Ammon's horn (tissue), 1 donor: ENCODE results near the gene SLC7A10.
A peak's percentile ranks its signal among the peaks of the same experiment; 100 is the strongest.
"Not testable (repeated sequence)": the region's sequence is repeated elsewhere in the genome, so short reads cannot be mapped to it uniquely, and the experiment has no call there.

ENCODE experiments used
- DNase-seq: peaks from one replicate; pipeline ENCODE4 v3.0.0-alpha.2; 2016; ENCODE audit warnings: low spot score

SLC7A10 gene

DNA sequence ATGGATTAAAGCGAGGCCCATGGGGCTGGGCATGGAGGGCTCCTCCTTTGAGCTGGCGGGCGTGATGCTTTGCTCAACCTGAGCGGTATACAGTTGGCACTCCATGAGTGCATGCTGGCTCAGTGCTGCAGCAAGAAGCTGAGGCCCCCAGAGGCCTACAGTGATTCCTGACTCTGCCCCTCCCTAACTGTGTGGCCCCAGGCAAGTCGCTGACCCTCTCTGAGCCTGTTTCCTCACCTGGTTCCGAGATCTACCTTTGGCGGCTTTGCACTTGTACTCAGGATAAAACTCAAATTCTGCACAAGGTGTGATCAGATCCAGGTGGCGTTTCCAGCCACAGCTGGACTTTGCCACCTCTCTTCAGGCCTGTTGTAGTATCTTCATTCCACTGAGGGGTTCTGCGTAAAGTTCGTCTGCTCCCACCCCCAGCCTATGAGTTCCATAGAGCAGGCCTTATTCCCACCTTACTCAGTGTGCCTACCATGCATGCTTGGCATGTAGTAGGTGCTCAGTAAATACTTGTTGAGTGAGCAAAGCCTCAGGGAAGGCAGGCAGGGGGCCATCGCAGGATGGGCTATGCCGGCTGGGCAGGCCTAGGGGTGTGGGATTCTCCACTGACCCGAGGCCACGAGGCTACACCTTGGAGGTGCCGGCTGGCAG lies 23.6 kb downstream of the SLC7A10 start:
- DNase-seq: no peak

- DNase-seq: no peak
Measured at GRCh38 chr19:33201473-33201872, 24.2 kb downstream of the SLC7A10 start.

DNA sequence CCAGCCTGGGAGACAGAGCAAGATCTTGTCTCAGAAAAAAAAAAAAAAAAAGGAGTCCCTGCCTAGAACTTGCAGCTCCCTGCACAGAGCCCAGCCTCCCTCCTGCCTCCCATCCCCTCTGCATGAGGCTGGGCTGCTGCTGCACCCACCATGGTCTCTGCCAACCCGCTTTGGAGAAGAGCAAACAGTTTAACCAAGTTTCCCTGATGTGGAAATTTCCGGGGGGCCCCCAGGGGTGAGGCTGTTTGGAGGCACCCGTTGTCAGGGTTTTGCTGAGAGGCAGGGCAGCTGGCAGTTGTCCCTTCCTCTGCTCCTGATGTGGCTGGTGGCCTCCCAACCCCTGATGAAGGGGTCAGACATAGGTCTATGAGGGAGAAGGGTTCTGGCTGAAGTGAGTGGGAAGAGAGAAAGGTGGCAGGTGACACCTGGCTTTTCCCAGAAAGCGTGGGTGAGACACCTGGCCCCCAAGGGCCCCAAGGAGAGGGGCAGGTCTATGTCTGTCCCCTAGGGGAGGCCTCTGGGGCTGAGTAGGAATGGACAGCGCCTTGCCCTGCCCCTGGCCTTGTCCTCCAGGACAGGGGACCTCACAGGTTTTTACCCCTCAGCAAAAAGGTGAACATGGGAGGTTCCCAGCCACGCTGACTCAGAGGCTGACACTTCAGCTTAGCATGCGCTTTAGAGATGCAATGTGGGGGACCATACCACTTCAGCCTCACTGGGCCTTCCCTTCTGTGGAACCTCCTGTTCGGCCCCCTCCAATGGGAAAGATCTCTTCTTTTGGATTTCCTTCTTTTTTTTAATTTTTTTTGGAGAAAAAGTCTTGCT lies 26.0 kb downstream of the SLC7A10 start:
- DNase-seq: no peak

DNA sequence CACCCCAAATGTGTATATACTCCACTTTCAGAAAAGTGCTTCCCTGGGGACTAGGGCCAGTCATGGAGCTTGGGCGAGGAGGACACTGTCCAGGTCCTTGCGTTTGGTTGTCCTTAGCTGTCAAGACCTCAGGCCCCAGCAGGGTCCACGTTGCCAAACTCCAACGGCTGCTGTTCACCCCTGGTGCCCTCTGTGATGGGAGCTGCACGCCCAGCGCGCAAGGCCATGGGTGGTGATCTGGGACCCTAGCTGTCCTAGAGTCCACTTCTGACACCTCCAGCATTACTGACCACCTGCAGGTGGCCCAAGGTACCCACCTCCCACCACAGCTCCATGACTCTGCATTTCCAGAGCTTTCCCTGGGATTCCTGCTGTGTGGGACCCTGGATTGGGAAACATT lies 27.5 kb downstream of the SLC7A10 start:
- no peak for DNase-seq

DNA sequence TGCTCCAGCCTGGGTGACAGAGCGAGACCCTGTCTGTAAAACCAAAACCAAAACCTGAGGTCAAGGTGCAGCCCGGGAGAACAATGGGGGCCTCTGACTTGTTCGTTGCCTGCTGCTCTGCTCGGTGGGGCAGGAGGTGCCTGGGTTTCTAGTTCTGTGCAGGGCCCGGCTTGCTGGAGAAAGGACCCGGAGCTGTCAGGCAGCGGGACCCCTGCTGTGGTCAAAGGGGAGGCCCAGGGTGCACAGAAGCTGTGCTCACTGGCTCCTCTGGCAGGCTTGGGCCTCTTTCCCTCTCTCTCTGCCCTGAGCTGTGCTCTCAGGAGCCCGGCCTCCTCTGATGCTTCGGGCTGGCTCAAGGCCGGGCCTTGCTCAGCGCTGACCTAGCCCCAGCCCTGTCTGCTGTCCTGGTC lies 28.1 kb downstream of the SLC7A10 start:
- no peak for DNase-seq

- DNase-seq: no peak
Measured at GRCh38 chr19:33196446-33197193, 29.0 kb downstream of the SLC7A10 start.

DNA sequence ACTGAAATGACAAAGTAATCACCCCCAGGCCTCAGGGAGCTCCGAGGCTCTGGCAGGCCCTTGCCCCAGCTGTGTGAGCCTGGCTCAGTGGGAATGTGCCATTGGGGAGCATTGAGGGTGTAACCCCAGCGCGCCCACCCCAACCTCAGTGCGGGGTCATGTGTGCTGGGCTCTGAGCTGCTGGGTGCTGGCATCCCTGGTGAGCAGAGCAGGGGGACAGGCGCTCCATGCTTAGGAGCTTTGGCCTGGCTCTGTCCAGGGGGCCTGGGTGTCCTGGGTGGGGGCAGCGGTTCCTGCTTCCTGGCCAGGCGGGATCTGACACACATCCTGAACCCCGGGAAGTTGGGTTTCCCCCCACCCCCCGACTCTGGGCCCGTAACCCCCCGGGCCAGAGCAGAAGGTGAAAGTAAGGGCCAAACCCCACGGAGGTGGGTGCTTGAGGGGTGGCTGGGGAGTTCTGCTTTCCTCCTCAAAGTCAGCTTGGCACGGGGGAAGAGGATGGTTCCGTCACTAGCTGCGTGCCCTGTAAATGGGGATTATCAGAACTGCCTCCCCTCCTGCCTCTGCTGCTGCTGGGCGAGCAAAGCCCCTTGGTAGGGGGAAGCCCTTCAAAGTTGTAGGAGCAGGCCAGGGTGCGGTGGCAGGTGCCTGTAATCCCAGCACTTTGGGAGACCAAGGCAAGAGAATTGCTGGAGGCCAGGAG lies 29.9 kb downstream of the SLC7A10 start:
- no peak for DNase-seq

- DNase-seq: no peak
Measured at GRCh38 chr19:33194886-33195644, 30.6 kb downstream of the SLC7A10 start.

- DNase-seq: no peak
Measured at GRCh38 chr19:33194532-33194885, 31.1 kb downstream of the SLC7A10 start.

GRCh38 chr19:33193865-33194362 lies 31.7 kb downstream of the SLC7A10 start, which contains the start of gene LRP3:
TSS of gene LRP3 (plus strand) at chr19:33194330. CDS start at chr19:33194786, 456 bp downstream.
- peak; percentile 67 for DNase-seq

DNA sequence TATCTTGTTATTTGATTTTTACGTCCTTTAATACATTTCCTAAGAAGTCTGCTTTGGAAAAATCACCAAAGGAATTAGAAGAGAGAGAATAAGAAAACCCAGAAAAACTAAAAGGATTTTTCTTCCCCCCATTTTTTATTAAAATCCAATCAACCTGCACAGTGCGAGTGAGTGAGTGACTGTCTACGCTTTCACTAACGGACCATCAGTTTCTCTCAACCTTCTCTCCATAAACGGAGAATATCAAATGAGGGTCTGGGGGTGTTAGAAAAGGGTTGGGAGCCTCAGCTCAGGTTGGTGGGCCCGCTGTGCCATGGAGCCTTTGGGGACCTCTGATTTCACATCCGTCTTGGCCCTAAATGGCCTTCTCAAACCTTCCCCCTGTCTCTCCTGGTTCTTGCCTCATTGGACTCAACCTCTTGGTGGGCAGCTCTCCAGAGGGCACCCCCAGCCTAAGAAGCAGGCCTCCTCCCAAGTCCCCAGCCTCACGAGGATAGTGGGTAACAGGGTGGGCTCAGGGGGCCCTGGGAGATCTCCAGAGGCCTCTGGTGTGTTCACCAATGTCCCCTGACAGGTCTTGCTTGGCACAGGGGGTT lies 32.3 kb downstream of the SLC7A10 start:
- DNase-seq: no peak

DNA sequence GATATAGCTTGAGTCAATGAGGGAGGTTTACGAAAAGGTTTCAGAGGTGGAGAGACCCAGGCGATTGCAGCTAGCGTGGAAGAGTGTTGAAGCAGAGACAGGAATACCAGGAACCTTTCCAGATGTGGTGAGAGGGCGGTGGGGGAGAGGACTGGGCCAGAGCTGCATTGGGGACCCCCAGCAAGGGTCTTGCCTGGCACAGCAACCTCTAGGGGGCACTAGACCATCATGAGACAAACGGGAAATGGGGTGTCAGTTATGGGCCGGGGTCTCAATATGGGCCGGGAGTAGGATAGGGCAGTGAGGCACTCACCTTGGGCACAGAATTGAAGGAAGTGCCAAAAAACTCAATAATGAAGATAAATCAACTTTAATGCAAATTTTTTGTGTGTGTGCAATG lies 33.6 kb downstream of the SLC7A10 start:
- no peak for DNase-seq

GRCh38 chr19:33191501-33191900 lies 34.1 kb downstream of the SLC7A10 start:
- DNase-seq: no peak

- DNase-seq: not testable (repeated sequence)
Measured at GRCh38 chr19:33191092-33191491, 34.6 kb downstream of the SLC7A10 start.

GRCh38 chr19:33189453-33189852 lies 36.2 kb downstream of the SLC7A10 start:
- no peak for DNase-seq

DNA sequence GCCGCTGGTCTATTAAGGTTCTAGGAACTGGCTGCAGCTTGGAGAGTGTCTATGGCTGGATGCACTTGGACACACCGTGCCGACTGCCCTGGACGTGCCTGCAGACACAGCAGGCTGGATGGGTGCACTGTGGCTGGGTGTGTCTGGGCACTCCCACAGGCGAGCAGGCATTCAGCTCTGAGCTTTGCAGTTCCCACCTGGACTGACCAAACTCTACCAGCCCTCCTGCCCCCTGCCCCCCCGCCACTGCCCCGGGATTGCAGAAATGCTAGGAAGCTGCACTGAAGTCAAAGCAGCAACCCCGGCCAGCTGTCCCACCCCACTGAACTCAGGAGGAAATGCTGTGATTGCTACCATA lies 38.5 kb downstream of the SLC7A10 start:
- DNase-seq: no peak

DNA sequence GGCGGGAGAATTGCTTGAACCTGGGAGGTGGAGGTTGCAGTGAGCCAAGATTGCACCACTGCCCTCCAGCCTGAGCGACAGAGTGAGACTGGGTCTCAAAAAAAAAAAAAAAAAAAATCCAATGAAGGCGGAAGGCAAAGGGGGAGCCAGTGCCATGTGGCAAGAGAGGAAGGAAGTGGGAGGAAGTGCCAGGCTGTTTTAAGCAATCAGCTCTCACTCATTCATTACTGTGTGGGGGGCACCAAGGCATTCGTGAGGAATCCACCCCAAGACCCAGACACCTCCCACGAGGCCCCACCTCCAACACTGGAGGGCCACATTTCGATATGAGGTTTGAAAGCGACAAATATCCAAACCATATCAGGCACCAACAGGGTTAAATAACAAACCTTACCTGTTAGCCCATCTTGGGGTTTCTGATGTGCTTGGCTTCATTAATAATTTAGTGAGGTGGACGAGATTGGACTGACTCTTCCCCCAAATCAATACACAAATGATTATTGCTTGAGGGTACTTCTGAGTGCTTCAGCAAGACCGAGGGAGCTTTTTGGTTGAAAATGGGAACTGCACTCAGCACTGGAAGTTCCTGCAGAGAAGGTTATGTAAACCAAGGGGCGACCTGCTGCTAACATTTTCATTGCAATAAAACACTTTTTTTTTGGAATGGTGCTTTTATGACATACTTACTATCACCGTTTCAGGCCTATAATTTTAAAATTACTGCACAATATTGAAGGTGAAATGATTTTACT lies 39.0 kb downstream of the SLC7A10 start:
- peak; percentile 47 for DNase-seq

DNA sequence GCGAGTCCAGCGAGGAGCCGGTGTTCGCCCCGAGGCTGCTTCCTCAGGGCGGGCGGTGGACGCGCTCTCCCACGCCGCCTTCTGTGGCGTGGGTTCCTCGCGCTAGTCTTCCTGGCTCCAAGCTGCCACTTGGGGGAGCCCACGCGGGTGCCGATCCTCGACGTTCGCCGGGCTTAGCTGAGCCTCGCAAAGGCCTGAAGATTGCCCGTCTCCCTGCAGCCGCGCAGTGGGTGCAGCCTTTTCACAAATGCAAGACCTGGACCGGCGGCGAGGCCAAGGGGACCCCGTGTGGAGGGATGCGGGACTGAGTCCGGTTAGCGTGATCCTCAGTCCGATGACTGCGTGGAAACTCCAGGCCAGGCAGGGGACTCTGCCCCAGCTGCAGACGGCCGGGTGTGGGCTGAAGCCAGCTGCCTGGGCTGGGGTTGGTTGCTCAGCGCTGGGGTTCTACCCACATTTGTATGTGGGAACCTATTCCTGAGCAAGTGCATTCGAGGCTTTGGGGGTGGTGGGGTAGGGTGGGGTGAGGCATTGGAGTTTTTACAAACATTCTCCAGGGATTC lies 48.2 kb downstream of the SLC7A10 start:
- DNase-seq: no peak

DNA sequence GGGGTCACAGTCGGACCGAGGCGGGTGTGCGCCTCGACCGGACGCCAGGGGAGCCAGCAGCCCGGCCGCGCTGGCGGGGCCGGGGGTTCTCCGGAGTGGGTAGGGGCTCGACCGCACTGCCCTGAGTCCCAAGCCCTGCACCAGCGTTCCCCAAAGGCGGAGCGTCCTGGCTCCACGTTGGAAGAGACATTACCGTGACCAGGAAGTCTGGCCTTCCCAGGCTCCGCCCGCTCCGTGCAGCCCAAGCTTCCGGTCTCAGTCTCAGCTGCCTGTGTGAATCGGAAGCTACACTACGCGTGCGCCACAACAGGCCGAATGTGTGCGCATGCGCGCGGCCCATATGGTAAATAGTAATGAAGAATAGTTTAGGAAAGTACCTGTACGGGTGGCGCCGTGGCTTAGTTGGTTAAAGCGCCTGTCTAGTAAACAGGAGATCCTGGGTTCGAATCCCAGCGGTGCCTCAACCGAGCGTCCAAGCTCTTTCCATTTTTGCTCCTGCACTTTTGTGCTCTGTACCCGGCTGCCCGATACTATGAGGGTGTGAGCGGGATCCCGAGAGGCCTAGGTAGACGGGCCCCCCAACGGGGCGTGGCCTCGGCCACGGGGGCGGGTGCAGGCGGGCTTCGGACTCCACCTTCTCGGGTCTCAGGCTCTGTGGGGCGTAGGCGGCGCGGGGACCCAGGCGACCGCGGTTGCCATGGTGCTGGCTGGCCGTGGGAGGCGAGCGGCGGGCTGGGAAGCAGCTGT lies 48.8 kb downstream of the SLC7A10 start:
- peak; percentile 97 for DNase-seq
